GM12873 (cell line): ENCODE data around the gene DRG1.

Source experiments
- TF ChIP-seq, protein P1 (sequence below): IDR thresholded peaks from 2 replicates; pipeline ENCODE4 v1.5.1; 2012; ENCODE audit warnings: low read depth, mild to moderate bottlenecking, moderate library complexity, low read length, control low read depth; ENCODE audit not compliant: insufficient read depth; ENCODE audit errors: missing control alignments

Gene DRG1

DNA sequence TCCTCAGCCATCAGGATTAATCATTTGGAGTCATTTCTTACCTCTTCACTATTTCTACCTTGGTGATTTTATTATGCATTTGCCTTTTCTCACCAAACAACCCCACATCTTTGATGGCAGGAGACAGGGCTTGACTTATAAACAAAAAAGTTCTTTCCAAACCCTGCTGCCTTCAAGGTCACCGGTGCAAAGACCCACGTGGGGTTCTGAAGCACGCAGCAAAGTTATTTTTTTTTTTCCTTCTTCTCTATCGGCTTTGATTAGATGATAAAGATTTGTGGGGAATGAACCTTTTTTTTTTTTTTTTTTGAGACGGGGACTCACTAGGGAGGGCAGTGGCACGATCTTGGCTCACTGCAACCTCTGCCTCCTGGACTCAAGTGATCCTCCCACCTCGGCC is 44.1 kb downstream of the DRG1 start:
- TF ChIP-seq, protein P1, sequence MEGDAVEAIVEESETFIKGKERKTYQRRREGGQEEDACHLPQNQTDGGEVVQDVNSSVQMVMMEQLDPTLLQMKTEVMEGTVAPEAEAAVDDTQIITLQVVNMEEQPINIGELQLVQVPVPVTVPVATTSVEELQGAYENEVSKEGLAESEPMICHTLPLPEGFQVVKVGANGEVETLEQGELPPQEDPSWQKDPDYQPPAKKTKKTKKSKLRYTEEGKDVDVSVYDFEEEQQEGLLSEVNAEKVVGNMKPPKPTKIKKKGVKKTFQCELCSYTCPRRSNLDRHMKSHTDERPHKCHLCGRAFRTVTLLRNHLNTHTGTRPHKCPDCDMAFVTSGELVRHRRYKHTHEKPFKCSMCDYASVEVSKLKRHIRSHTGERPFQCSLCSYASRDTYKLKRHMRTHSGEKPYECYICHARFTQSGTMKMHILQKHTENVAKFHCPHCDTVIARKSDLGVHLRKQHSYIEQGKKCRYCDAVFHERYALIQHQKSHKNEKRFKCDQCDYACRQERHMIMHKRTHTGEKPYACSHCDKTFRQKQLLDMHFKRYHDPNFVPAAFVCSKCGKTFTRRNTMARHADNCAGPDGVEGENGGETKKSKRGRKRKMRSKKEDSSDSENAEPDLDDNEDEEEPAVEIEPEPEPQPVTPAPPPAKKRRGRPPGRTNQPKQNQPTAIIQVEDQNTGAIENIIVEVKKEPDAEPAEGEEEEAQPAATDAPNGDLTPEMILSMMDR, result no peak

DNA sequence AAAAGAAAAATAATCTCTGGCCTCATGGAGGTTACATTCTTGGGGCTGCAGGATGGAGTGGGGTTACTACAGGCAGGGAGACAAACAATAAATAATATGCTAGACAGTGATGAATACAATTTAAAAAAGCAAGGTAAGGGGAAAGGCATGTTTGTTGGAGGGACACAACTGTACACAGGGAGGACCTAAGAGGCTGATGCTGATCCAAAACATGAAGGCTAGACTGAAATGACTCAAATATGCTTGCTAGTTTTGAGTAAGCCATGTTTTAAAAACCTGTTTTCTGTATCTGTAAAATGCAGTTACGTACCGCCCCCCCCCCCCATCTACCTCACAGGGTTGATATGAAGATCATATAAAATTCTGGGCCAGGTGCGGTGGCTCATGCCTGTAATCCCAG is 46.2 kb downstream of the DRG1 start:
- TF ChIP-seq, protein P1, result no peak

DNA sequence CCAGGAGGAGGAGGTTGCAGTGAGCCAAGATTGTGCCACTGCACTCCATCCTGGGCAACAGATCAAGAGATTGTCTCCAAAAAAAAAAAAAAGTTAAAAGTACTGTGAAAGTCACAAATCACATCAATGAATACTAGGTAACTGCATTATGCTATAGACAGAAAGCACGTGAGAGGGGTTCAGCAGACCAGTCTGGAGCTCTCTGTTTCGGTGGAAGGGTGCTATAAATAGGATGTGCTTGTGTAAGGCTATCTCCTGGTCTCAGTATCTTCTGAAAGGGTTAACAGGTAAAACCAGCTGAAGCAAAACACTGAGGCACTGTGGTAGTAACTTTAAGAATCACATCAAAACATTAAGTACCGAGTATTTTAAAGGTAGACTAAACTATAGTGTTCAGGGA is 46.8 kb downstream of the DRG1 start:
- TF ChIP-seq, protein P1, result no peak

DNA sequence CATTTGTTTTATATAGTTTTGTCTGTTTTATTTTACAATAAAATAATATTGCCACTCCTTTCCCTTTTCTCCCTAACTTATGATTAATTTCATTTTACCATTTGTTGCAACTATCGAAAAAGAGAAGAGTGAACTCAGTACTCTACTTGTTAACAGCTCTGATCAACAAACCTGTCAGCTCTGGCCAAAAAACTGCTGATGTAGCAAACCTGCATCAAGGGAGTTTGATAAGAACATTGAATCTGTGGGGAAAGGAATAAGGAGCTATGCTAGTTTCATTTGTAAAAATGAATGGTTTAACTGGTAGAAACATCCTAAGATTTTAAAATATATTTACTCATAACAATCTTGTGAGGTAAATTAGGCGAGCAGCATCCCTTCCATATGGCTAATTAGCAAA is 47.4 kb downstream of the DRG1 start:
- TF ChIP-seq, protein P1, result no peak

DNA sequence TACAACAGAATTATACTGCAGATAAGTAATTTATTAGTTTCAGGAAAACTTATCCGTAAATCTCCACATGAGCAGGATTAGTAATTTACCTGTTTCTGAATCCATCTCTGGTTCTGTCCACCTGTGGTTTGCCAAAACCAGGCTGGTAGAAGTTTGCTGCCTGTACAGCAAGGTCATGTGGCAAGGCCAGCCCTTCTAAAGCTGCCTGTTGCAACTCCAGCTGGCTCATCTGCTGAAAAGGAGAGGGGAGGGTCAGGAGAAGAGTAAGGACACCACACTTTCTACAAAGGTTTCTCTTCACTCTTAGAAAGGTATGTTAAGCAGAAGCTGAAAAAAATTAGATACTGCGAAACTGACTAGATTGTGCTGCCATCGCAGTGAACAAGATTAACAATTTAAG is 47.9 kb downstream of the DRG1 start:
- TF ChIP-seq, protein P1, result no peak

DNA sequence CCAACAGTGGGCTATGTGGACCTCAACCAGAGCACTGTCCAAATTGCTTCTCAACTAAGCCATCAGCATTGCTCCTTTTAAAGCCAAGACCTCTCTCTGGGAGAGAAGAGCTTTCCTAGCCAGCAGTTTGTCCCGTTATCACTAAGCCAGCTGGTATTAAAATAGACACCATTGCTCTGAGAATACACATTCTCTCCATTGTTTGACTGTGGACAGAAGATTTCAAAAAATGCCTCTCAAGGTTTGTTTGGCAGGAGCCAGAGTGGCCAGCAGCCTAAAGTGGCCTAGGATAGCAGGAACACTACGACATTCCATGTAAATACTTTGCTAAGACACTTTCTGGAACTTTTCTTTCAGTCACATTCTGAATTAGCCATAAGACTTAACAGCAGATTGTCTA is 49.0 kb downstream of the DRG1 start:
- TF ChIP-seq, protein P1, result no peak

DNA sequence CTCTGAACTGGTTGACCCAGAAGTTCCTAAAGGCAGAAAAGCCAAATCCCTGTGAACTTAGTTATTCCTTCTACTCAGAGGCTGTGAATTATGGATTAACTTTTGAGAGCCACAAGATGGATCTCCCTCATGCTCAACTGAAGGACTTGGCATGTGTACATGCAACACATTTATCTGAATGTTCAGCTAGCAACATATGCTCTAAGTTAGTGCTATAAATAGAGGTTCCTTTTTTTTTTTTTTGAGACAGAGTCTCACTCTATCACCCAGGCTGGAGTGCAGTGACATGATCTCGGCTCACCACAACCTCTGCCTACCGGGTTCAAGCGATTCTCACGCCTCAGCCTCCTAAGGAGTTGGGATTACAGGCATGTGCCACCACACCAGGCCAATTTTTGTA is 50.1 kb downstream of the DRG1 start:
- TF ChIP-seq, protein P1, result no peak
